PC-9 (cell line): ENCODE measurements around the gene ATXN1. TPM values are rescaled to one million over a fixed set of nuclear protein-coding genes. Genes with fewer than 3 reads are reported as not detected.

Experiments
- BruUV-seq: library from RNA; stranded (reverse); fragments of 400-500 nt; replicated peaks from 2 replicates; lab custom pipeline; 2021; lab: Mats Ljungman, UMichigan
- CTCF ChIA-PET: fragments of 300-600 bp; sonication (Branson Sonifier 250); formaldehyde crosslinking; loops from one replicate; lab custom pipeline; 2022; ENCODE audit warnings: antibody characterized with exemption; lab: Charles Lee
- POLR2A ChIA-PET: fragments of 300-600 bp; sonication (Branson Sonifier 250); formaldehyde crosslinking; loops from one replicate; lab custom pipeline; 2022; ENCODE audit warnings: antibody characterized with exemption; ENCODE audit not compliant: unreplicated experiment; lab: Charles Lee
- DNase-seq, 2 experiments: peaks; one replicate each; pipeline versions ENCODE4 v3.0.0 to v3.0.0-alpha.2; 2015 to 2022; ENCODE audit warnings: mixed read lengths in 1 of 2
- H2AFZ ChIP-seq: fragments of 200-600 bp; sonication (generic); 2 replicates; pipeline ENCODE4 v1.8.1; 2017; ENCODE audit warnings: antibody characterized with exemption
- H3F3A ChIP-seq: fragments of 200-600 bp; sonication (generic); 2 replicates; pipeline ENCODE4 v1.8.1; 2017; ENCODE audit warnings: antibody characterized with exemption, mild to moderate bottlenecking, low read depth; ENCODE audit not compliant: insufficient read depth
- H3K27ac ChIP-seq: fragments of 200-600 bp; sonication (generic); 2 replicates; pipeline ENCODE4 v1.6.1; 2016; ENCODE audit warnings: mixed run types
- H3K27me3 ChIP-seq: fragments of 200-600 bp; sonication (generic); 2 replicates; pipeline ENCODE4 v1.6.1; 2016; ENCODE audit warnings: low read depth, mixed run types; ENCODE audit not compliant: insufficient read depth
- H3K36me3 ChIP-seq: fragments of 200-600 bp; sonication (generic); 2 replicates; pipeline ENCODE4 v1.6.1; 2016; ENCODE audit warnings: low read depth, mixed run types
- H3K4me1 ChIP-seq: fragments of 200-600 bp; sonication (generic); replicated peaks from 2 replicates; pipeline ENCODE4 v1.6.1; 2016; ENCODE audit warnings: mixed run types; ENCODE audit not compliant: insufficient read depth
- H3K4me2 ChIP-seq: fragments of 200-600 bp; sonication (generic); 2 replicates; pipeline ENCODE4 v1.6.1; 2017; ENCODE audit warnings: mixed run types
- H3K4me3 ChIP-seq: fragments of 200-600 bp; sonication (generic); 2 replicates; pipeline ENCODE4 v1.6.1; 2016; ENCODE audit warnings: mixed run types
- H3K79me2 ChIP-seq: fragments of 200-600 bp; sonication (generic); 2 replicates; pipeline ENCODE4 v1.6.1; 2017; ENCODE audit warnings: low read depth, mixed run types
- H3K9me2 ChIP-seq: fragments of 200-600 bp; sonication (generic); 2 replicates; pipeline ENCODE4 v1.8.1; 2017; ENCODE audit warnings: mild to moderate bottlenecking; ENCODE audit not compliant: insufficient read depth
- H3K9me3 ChIP-seq: fragments of 200-600 bp; sonication (generic); 2 replicates; pipeline ENCODE4 v1.8.1; 2016; ENCODE audit warnings: low read depth; ENCODE audit not compliant: insufficient read depth
- H4K20me1 ChIP-seq: fragments of 200-600 bp; sonication (generic); 2 replicates; pipeline ENCODE4 v1.8.1; 2017; ENCODE audit not compliant: insufficient read depth
- EZH2 ChIP-seq: fragments of 200-600 bp; sonication (generic); IDR thresholded peaks from 2 replicates; pipeline ENCODE4 v1.8.0; 2017; ENCODE audit warnings: antibody characterized with exemption, low read depth
- intact Hi-C: fragments of 100-400 bp; cut with micrococcal nuclease; formaldehyde crosslinking; loops from one replicate; pipeline ENCODE4 v1.10.0; 2022; ENCODE audit not compliant: unreplicated experiment
- total RNA-seq: library from RNA; stranded (reverse); gene quantifications from 2 replicates; pipeline ENCODE4 v1.2.3, GENCODE V29; 2021
- TF ChIP-seq, protein P1 (sequence below): fragments of 200-600 bp; sonication (generic); conservative IDR thresholded peaks from 2 replicates; pipeline ENCODE4 v1.6.1; 2017; ENCODE audit warnings: mixed run types, antibody characterized with exemption, mild to moderate bottlenecking, moderate library complexity

Gene ATXN1
- total RNA-seq, 1 experiment from 2014 or later: 42.7 TPM

DNA sequence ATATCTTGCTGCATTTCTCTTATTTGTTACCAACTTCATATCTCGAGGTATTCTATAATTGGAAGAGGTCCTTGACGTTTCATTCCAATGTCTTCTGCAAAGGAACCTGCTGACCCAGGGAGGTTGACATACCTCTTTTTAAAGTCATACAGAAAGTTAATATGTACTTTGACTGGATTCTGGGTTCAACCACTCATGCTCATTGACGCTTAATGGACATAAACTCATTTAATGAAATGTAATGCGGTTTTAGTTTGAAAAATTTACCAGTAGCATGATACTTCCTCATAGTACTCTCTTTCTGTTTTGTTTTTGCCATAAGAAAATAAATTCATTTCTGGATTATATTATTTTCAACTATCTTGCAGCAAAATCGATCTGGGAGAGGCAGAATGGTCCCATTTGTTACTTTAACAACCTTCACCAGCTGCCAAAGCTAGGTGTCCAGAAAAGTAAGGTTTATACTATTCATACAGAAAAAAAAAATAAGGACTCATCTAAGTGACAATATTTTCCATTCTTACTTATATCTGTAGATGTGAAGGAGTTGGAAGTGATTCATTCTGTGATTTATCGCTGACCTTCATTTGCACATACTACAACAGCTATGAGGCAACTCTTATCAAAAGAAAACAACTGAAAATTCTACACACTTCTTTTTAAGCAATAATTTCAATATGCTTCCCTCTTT lies 101.6 kb downstream of the ATXN1 start:
- CTCF ChIA-PET: no interaction called here
- no peak overlapping the region for H2AFZ ChIP-seq
- intact Hi-C loops: no loop called here
- TF ChIP-seq EZH2: no peak
- TF ChIP-seq, protein P1, sequence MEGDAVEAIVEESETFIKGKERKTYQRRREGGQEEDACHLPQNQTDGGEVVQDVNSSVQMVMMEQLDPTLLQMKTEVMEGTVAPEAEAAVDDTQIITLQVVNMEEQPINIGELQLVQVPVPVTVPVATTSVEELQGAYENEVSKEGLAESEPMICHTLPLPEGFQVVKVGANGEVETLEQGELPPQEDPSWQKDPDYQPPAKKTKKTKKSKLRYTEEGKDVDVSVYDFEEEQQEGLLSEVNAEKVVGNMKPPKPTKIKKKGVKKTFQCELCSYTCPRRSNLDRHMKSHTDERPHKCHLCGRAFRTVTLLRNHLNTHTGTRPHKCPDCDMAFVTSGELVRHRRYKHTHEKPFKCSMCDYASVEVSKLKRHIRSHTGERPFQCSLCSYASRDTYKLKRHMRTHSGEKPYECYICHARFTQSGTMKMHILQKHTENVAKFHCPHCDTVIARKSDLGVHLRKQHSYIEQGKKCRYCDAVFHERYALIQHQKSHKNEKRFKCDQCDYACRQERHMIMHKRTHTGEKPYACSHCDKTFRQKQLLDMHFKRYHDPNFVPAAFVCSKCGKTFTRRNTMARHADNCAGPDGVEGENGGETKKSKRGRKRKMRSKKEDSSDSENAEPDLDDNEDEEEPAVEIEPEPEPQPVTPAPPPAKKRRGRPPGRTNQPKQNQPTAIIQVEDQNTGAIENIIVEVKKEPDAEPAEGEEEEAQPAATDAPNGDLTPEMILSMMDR: no peak
- H3F3A ChIP-seq: no peaks in the 10 kb centered on the region
- POLR2A ChIA-PET: no interaction called here
- no peaks in the 10 kb centered on the region for H4K20me1 ChIP-seq
- H3K4me3 ChIP-seq: no peak overlapping the region
- peaks cover 7% of the 10 kb centered on the region; the same call in 1 of the 2 replicates for H3K9me3 ChIP-seq
- H3K27me3 ChIP-seq: no peaks in the 10 kb centered on the region
- peaks cover 6% of the 10 kb centered on the region; the same call in 1 of the 2 replicates for H3K36me3 ChIP-seq
- no peaks in the 10 kb centered on the region for H3K9me2 ChIP-seq
- BruUV-seq: no TSS peak
- H3K4me1 ChIP-seq: no peaks in the 10 kb centered on the region
- H3K4me2 ChIP-seq: no peak overlapping the region
- DNase-seq: no peak
- no peak overlapping the region for H3K27ac ChIP-seq
- no peaks in the 10 kb centered on the region for H3K79me2 ChIP-seq

DNA sequence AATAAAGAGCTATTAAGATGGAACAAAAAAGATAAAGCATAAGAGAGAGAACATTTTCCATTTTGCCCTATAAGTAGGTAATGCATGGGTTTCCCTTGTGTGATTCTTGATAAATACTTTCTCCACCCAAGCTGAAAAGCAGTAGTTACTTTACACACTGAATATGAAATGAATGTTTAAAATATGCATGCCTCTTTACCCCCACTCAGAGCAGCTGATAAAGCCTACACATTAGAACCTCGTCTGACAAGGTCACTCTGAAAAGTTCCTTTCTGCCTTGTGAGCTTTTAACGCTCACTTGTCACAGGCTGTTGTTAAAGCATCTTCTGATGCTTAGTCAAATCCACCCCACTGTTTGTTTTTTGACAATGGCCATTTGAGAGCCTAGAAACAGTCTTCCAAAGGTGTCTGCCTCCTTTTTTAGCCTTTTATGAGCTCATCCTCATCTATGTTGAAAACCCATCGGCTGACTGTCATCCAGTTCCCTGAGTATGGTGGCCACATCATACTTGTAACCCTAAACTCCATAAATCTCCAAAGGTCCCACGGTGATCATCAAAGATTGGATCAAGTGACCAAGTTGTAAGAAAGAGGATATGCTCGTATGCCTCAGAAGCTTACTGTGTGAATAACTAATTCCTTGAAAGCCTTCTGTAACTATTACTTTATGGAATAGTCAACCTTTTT lies 102.8 kb downstream of the ATXN1 start:
- CTCF ChIA-PET: no interaction called here

DNA sequence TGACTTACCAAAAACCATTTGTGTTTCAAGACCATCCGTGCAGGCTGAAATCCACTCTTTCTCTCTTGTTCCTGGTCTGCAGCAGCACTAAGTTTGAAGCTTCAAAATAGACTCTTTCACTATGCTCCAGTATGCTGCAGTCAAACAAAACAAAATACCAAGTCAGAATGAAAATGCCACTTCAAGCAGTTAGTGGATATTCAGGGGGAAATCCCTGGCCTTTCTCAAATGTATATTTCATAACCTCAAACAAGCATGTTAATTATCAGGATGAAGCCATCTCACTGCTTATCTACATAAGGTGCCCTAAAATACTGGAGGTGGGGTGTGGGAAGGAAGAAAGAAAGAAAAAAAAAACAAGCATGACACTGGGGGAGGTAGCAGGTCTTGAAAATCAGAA lies 103.5 kb downstream of the ATXN1 start:
- POLR2A ChIA-PET: no interaction called here
- intact Hi-C loops: no loop called here

More for the DNA sequence above, 102.8 kb downstream of the ATXN1 start:
- no peaks in the 10 kb centered on the region for H3K4me1 ChIP-seq
- no peaks in the 10 kb centered on the region for H4K20me1 ChIP-seq
- H3F3A ChIP-seq: no peaks in the 10 kb centered on the region
- BruUV-seq: no TSS peak
- no peak overlapping the region for H3K4me2 ChIP-seq
- no peak overlapping the region for H2AFZ ChIP-seq
- intact Hi-C loops: no loop called here
- TF ChIP-seq, protein P1: no peak
- no peak for TF ChIP-seq EZH2
- H3K79me2 ChIP-seq: no peaks in the 10 kb centered on the region
- peaks cover 6% of the 10 kb centered on the region; the same call in 1 of the 2 replicates for H3K36me3 ChIP-seq
- peaks cover 7% of the 10 kb centered on the region; the same call in 1 of the 2 replicates for H3K9me3 ChIP-seq
- no peak for DNase-seq
- no peak overlapping the region for H3K27ac ChIP-seq
- no peaks in the 10 kb centered on the region for H3K9me2 ChIP-seq
- no peak overlapping the region for H3K4me3 ChIP-seq
- POLR2A ChIA-PET: interaction anchor here (0.6 kb wide), 1 partner anchor 23 kb away, joined by 6 read pairs; no protein-coding TSS in a partner anchor
- no peaks in the 10 kb centered on the region for H3K27me3 ChIP-seq

More for the DNA sequence above, 103.5 kb downstream of the ATXN1 start:
- Histone ChIP-seq H3K27me3 (no peaks in the 10 kb centered on the region), H3K9me3 (peaks cover 7% of the 10 kb centered on the region; the same call in 1 of the 2 replicates), H3K9me2 (no peaks in the 10 kb centered on the region), H3K36me3 (peaks cover 6% of the 10 kb centered on the region; the same call in 1 of the 2 replicates), H3K4me3 (no peak overlapping the region), H2AFZ (no peak overlapping the region), H3K79me2 (no peaks in the 10 kb centered on the region), H3K27ac (no peak overlapping the region), H3K4me2 (no peak overlapping the region), H3K4me1 (no peaks in the 10 kb centered on the region), H3F3A (no peaks in the 10 kb centered on the region), H4K20me1 (no peaks in the 10 kb centered on the region)
- CTCF ChIA-PET: no interaction called here
- no peak for TF ChIP-seq EZH2
- TF ChIP-seq, protein P1: no peak
- BruUV-seq: no TSS peak
- no peak for DNase-seq
